Measurements from ENCODE around the gene SLC2A14.
"Not testable (repeated sequence)": the region's sequence is repeated elsewhere in the genome, so short reads cannot be mapped to it uniquely, and the experiment has no call there.

DNA sequence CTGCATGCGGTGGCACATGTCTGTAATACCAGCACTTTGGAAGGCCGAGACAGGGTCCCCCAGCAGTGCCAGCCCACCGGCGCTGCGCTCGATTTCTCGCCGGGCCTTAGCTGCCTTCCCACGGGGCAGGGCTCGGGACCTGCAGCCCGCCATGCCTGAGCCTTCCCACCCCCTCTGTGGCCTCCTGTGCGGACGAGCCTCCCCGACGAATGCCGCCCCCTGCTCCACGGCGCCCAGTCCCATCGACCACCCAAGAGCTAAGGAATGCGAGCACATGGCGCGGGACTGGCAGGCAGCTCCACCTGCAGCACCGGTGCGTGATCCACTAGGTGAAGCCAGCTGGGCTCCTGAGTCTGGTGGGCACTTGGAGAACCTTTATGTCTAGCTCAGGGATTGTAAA is 10.4 kb downstream of the SLC2A14 start:
- not testable (repeated sequence) for TF ChIP-seq CTCF (IDR thresholded peaks at IDR 0.05); ZFX (IDR thresholded peaks at IDR 0.05; ENCODE audit: borderline replicate concordance)

Measured in 22Rv1 (cell line).